ENCODE measurements around the gene RBPJ.

DNA sequence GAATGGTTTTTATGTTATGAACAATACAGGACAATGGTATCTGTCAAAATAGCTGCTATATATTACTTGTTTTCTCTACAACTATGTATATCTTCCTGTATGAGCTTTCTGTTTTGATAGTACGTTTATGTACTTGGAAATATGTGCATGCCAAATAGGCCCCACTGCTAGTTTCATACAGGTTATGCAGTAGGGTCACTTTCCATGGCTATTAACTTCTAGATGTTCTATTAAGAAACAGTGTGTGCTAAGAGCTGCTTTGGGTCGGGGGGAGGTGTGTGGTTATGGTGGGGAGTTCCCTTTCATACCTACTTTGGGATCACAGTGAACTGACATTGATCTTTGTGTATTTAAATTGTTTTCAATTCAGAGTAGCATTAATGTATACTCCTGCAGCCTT is 30.9 kb downstream of the RBPJ start:
- TF ChIP-seq CTCF (IDR thresholded peaks at IDR 0.05; ENCODE audit: insufficient read depth, low read length, poor library complexity, severe bottlenecking) (no peak), EZH2phosphoT487 (conservative IDR thresholded peaks at IDR 0.05; ENCODE audit: low read length) (no peak)
